Measurements from ENCODE around the gene CXCR3.
"Not testable (repeated sequence)": the region's sequence is repeated elsewhere in the genome, so short reads cannot be mapped to it uniquely, and the experiment has no call there.

Gene CXCR3

GRCh38 chrX:71636438-71637252 is 18.3 kb upstream of the CXCR3 start:
- no peak for DNase-seq

DNA sequence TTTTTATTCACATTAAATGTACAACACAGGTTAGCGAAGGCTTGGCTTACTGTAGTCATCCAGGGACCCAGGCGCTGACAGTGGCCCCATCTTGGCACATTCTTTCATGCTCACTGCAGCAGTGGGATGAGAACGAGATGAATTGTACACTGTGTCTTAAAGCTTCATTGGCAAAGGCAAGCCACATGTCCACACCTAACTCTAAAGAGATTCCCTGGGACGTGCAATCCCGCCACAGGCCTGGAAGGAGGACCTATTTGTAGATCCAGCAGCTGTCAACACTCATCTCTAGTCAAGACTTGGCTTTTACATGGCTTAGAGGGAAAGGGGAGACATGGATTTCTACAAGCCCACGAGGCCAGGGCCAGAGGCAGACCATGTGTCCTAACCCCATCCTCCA is 16.1 kb upstream of the CXCR3 start:
- no peak for DNase-seq

- DNase-seq = no peak
Measured at GRCh38 chrX:71632923-71633657, 14.8 kb upstream of the CXCR3 start.

DNA sequence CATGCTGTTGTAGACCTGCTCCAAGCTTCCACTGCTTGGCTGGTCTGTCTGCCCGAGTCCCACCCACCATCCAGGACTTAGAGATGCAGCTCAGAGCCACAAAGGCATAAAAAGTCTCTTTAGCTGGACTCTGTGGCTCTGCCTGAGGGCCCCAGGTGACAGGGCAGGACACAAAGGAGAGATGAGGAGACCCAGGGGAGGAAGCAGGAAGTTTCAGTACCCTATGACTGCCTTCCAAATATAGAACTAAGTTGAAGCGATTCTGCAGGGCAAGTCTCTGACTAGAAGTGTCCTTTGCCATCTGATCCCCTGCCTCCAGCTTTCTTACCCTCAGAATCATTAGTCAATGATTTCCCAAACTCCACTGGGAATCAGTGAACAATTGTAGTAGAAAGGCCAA is 11.2 kb upstream of the CXCR3 start:
- DNase-seq = no peak

- peak; percentile 18 for DNase-seq
Measured at GRCh38 chrX:71627588-71628404, 9.5 kb upstream of the CXCR3 start.

GRCh38 chrX:71626576-71626975 is 8.3 kb upstream of the CXCR3 start:
- DNase-seq = no peak

- no peak for DNase-seq
Measured at GRCh38 chrX:71625471-71625870, 7.2 kb upstream of the CXCR3 start.

- DNase-seq = no peak
Measured at GRCh38 chrX:71623714-71624113, 5.4 kb upstream of the CXCR3 start.

GRCh38 chrX:71622576-71623450 is 4.5 kb upstream of the CXCR3 start:
- DNase-seq = peak; percentile 66

- DNase-seq = no peak
Measured at GRCh38 chrX:71622032-71622575, 3.8 kb upstream of the CXCR3 start.

DNA sequence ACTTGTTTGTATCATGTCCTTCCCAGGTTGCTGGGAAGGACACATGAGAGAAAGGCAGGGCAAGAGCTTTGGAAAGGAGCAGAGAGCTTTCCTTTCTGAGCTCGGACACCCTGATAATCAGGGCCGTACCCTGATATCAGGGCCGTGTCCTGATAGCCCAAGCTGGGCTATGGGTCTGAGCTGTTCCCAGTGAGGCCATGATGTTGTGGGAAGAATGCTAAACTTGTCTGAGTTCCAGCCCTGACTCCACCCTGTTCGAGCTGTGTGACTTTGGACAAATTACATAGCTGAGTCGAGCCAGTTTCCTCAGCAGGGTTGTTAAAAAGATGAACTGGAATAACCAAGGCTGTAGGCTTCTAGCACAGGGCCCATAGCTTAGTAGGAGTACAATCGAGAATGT is 3.3 kb upstream of the CXCR3 start:
- DNase-seq = no peak

DNA sequence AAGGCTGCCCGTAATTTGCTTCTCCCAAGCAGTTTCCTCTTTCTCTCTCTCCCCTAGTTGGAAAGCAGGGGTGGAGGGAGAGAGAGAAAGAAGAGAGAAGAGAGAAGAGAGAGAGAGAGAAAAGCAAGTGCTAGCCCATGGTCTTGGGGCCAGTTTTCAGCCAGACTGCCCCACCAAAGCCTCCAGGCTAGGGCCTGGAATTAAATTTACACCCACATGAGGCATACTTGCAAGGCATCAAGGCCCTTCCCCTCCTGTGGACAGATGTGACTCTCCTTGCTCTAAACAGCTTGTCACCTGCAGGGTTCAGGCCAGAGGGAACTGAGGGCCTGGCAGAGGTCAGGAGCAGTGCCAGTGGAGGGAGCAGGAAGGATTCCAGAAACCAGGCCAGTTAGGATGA is 1.7 kb upstream of the CXCR3 start:
- DNase-seq = no peak

DNA sequence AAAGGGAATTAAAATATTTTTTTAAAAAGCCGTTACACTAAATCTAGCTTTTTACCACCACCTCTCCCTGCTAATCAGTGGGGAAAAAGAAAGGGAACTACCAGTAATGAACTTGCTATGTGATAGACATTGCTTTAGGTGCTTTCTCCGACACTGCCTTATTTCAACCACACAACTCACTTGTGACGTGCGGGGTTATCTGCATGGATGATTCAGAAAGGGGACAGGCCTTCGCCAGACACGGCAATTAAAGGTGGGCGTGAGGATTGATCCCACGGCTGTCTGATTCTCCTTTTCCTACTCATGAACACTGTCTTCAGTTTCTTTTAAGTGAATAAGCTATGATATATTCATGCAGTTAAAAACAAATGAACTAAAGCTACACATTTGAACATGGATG is 882 bp upstream of the CXCR3 start:
- no peak for DNase-seq

GRCh38 chrX:71618787-71619186 is 476 bp upstream of the CXCR3 start:
- DNase-seq = no peak

DNA sequence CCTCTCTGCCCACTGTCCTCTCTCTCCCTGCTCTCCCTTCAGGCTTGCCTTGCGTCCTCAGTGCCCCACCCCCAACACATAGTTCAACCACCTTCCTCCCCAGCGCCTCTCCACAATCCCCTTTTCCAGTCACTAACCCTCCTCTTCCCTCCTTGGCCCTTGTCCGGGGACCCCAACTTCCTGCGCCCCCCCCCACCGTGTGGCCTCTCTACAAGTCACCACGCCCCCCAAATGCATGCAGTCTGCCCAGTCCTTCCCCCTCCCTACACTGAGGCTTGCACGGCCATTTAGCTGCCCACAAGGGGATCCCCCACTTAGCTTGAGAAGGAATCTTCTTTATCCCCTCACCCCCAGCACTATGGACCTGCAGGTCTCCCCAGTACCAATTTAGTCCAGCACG is 569 bp downstream of the CXCR3 start:
- no peak for DNase-seq

GRCh38 chrX:71616672-71617529 is 1.4 kb downstream of the CXCR3 start:
- no peak for DNase-seq

DNA sequence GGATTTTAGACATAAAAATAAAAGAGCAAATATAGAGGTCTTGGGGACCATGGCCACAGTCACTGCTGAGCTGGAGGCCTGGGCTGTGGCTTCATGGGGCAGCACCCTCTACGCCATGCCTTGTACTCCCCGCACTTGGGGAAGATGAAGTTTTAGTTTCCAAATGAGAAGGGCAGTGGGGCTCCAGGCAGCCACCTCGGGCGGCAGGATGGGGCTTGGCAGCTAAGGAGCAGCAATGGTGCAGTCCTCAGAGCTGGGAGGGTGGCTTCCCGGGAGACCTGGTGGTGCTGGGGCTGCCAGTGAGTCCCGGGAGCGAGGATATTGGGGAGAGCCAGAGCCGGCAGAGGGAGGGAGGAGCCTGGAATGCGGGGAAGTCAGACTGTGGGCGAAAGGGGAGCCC is 2.4 kb downstream of the CXCR3 start:
- no peak for DNase-seq

GRCh38 chrX:71615056-71615455 is 3.3 kb downstream of the CXCR3 start:
- DNase-seq = no peak

GRCh38 chrX:71612256-71612655 is 6.1 kb downstream of the CXCR3 start:
- no peak for DNase-seq

DNA sequence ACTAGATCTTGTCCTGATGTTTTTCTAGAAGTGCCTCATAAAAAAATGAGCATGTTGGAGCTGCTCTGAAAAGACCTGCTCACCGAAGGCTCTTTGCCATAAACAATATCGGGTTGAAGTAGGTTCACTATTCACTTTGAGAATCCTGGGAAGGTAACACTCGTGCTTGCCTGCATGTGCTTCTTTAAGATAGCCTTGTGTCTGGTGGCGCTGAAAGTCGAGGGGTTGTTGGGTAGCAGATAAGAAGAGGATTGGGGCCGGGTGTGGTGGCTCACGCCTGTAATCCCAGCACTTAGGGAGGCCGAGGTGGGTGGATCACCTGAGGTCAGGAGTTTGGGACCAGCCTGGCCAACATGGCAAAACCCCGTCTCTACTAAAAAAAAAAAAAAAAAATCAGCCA is 6.6 kb downstream of the CXCR3 start:
- not testable (repeated sequence) for DNase-seq
